Prostate gland (tissue), 2 donors: ENCODE measurements around the gene SHC4. TPM values are rescaled to one million over a fixed set of nuclear protein-coding genes. Genes with fewer than 3 reads are reported as not detected.

ENCODE experiments used
- DNase-seq: peaks from one replicate; pipeline ENCODE4 v3.0.0-alpha.2; 2019; ENCODE audit warnings: low spot score
- H3K27ac ChIP-seq, 2 donors: fragments of 200-600 bp; sonication (generic); 2 replicates each; pipeline ENCODE4 v1.5.1; 2017 to 2019
- H3K27me3 ChIP-seq: fragments of 200-600 bp; sonication (generic); replicated peaks from 2 replicates; pipeline ENCODE4 v1.5.1; 2019; ENCODE audit not compliant: insufficient read depth
- H3K36me3 ChIP-seq, 2 donors: fragments of 200-600 bp; sonication (generic); 1 replicate in 1 of 2; 2 replicates in 1 of 2; pipeline versions ENCODE4 v1.5.1 to v1.8.1; 2017 to 2019
- H3K4me1 ChIP-seq: fragments of 200-600 bp; sonication (generic); replicated peaks from 2 replicates; pipeline ENCODE4 v1.5.1; 2019
- H3K4me3 ChIP-seq, 2 donors: fragments of 200-600 bp; sonication (generic); 2 replicates each; pipeline ENCODE4 v1.5.1; 2017 to 2019
- H3K9me3 ChIP-seq: fragments of 200-600 bp; sonication (generic); 2 replicates; pipeline ENCODE4 v1.5.1; 2017
- POLR2A ChIP-seq: fragments of 450-650 bp; IDR thresholded peaks from one replicate; pipeline ENCODE4 v1.6.1; 2016; ENCODE audit warnings: antibody characterized with exemption, mild to moderate bottlenecking
- POLR2AphosphoS5 ChIP-seq: sonication (generic); formaldehyde crosslinking; IDR thresholded peaks from one replicate; pipeline ENCODE4 v1.6.1; 2017; ENCODE audit warnings: antibody characterized with exemption
- WGBS: methylation state at CpG from one replicate; pipeline ENCODE4 v1.1.5; 2018; 5-methylcytosine and 5-hydroxymethylcytosine counted together
- intact Hi-C: fragments of 100-400 bp; cut with DNase I; formaldehyde crosslinking; loops from one replicate; pipeline ENCODE4 v1.14.2; 2022
- total RNA-seq, 2 donors: library from RNA; depleted of rRNA; stranded (reverse); fragments of >200 nt; gene quantifications; one replicate each; pipeline ENCODE4 v1.1.0, GENCODE V29; 2016
- TF ChIP-seq, protein P1 (sequence below), 4 experiments: fragments of 200-600 bp in 2 of 4; fragments of 450-650 bp in 2 of 4; sonication (generic) in 2 of 4; IDR thresholded peaks; 1 replicate in 3 of 4; 2 replicates in 1 of 4; pipeline ENCODE4 v1.5.1; 2016 to 2019; ENCODE audit warnings: antibody characterized with exemption in 4 of 4, mild to moderate bottlenecking in 2 of 4, moderate library complexity in 2 of 4

The SHC4 gene
- total RNA-seq, 2 donors from 2014 or later: 0.27 to 45.0 TPM

DNA sequence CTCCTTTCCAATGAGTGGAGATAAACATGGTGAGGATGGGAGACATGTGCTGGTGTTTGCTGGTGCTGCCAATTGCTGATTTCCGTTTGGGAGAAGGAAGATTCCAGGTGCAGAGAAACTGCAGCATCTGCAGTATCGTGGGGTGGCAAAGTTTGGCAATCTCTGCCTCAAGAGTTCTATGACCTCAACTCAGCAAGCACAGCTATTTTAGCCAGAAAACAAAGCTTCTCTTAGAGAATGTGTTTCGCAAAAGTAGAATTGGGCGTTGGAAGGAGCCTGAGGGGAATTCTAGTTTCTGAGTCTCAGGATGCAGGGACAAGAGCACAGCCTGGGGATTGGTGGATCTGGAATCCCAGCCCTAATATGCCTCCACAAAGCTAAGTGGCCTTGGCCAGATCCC, 18.2 kb upstream of the SHC4 start:
- no peaks in the 10 kb centered on the region for H3K4me1 ChIP-seq
- no peak for DNase-seq
- H3K36me3 ChIP-seq: no peaks in the 10 kb centered on the region
- H3K9me3 ChIP-seq: no peaks in the 10 kb centered on the region
- no peaks in the 10 kb centered on the region for H3K27me3 ChIP-seq
- no peak overlapping the region for H3K4me3 ChIP-seq
- intact Hi-C loops: no loop called here
- WGBS: 58% methylated on average over 4 of the region's 4 CpGs
- no peak overlapping the region for H3K27ac ChIP-seq
- no peak for TF ChIP-seq POLR2AphosphoS5
- TF ChIP-seq, protein P1, sequence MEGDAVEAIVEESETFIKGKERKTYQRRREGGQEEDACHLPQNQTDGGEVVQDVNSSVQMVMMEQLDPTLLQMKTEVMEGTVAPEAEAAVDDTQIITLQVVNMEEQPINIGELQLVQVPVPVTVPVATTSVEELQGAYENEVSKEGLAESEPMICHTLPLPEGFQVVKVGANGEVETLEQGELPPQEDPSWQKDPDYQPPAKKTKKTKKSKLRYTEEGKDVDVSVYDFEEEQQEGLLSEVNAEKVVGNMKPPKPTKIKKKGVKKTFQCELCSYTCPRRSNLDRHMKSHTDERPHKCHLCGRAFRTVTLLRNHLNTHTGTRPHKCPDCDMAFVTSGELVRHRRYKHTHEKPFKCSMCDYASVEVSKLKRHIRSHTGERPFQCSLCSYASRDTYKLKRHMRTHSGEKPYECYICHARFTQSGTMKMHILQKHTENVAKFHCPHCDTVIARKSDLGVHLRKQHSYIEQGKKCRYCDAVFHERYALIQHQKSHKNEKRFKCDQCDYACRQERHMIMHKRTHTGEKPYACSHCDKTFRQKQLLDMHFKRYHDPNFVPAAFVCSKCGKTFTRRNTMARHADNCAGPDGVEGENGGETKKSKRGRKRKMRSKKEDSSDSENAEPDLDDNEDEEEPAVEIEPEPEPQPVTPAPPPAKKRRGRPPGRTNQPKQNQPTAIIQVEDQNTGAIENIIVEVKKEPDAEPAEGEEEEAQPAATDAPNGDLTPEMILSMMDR (IDR thresholded peaks at IDR 0.05): no peak
- no peak for TF ChIP-seq POLR2A

DNA sequence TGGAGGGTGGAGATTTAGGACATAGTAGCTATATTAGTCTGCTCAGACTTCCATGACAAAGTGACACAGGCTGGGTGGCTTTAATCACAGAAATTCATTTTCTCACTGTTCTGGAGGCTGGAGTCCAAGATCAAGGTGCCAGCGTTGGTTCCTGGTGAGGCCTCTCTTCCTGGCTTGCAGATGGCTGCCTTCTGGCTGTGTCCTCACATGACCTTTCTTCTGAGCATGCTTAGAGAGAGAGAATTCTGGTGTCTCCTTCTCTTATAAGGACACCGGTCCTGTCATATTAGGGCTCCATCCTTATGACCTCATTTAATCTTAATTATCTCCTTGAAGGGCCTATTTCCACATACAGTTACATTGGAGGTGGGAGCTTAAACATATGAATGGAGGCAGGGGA, 14.9 kb upstream of the SHC4 start:
- no peak for TF ChIP-seq POLR2A
- TF ChIP-seq, protein P1 (IDR thresholded peaks at IDR 0.05): no peak
- TF ChIP-seq POLR2AphosphoS5: no peak
- no peak for DNase-seq
- Histone ChIP-seq H3K36me3 (no peaks in the 10 kb centered on the region), H3K4me3 (no peak overlapping the region), H3K9me3 (no peaks in the 10 kb centered on the region), H3K4me1 (no peaks in the 10 kb centered on the region), H3K27me3 (no peaks in the 10 kb centered on the region), H3K27ac (no peak overlapping the region)
- WGBS: 63% methylated on average over 2 of the region's 2 CpGs
- intact Hi-C loops: no loop called here

DNA sequence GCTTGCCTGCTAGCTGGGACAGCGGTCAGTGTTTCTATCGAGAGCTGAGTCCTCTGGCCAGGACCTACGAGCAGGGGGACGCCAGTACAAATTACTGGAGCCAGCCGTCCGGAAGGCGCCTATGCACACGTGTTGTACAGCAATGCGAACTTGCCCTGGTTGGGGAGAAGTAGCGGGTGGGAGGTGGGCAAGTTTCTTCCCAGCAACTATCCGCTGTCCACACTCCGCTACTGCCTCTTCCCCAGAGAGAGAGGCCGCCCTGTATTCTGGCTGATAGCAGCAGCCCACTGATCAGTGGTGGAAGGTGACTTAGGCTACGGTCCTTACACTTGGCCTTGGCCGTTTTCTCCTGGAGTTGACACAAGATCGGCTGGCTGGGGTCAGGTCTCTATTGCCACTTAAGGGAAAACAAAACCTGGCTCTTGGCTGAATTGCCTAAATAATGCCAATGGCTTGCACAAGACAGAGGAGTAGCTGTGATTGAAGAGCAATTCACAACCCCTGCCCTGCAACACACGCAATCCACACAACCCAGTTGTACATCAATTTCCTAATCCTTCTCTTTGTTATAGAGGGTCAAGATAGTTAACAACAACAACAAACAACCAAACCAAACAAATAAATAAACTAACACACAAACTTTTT, 12.8 kb upstream of the SHC4 start:
- no peak overlapping the region for H3K4me3 ChIP-seq
- H3K27ac ChIP-seq: no peak overlapping the region
- H3K9me3 ChIP-seq: no peaks in the 10 kb centered on the region
- intact Hi-C loops: no loop called here
- WGBS: 89% methylated on average over 17 of the region's 17 CpGs
- DNase-seq: no peak
- TF ChIP-seq, protein P1 (IDR thresholded peaks at IDR 0.05): no peak
- TF ChIP-seq POLR2A (no peak), POLR2AphosphoS5 (no peak)
- no peaks in the 10 kb centered on the region for H3K4me1 ChIP-seq
- no peaks in the 10 kb centered on the region for H3K27me3 ChIP-seq
- no peaks in the 10 kb centered on the region for H3K36me3 ChIP-seq

DNA sequence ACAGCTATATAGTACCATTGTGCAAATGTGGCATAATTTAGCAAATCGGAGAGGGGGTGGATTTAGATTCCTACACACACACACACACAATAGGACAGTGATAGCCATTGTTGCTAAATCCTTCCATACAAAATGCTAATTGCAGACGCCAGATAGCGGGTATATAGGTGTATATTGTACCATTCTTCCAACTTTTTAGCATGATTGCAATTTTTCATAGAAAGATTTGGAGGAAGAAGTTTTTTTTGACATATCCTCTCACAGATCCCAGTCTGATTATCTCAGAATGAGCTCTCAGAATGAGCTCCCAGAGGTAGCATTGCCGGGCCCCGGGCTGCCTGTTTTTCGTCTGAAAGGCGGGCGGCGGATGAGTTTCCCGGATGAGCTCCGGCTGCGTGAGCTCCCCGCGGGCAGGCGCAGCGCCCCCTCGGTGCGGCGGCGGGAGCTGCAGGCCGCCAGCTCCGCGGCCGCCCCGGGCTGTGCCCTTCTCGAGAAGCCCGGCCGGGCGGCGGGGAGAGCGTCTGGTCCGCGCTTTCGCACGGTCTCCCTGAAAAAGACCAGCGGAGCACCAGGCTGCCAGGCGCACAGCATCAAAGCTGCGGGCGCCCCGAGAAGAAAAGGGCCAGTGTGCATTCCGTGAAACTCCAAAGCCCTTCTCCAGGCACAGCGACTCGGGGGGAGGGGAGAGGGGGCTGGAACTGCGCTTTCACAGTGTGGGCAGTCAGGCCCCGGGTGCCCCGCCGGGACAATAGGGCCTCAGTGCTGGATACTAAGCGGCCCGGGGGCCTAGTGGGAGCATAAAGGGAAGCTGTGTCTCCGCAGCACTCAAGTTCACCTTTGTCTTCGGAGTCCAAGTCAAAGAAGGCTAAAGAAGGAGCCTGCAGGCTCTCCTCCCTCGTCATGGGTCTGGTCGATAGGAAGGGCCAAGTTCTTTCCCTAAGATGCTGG, 12.0 kb upstream of the SHC4 start:
- H3K4me3 ChIP-seq: peak overlapping the region; percentile 22 to 34
- intact Hi-C loops: no loop called here
- 7% methylated on average over 53 of the region's 53 CpGs for WGBS
- H3K27ac ChIP-seq: no peak overlapping the region
- H3K9me3 ChIP-seq: no peaks in the 10 kb centered on the region
- no peak for TF ChIP-seq POLR2A
- TF ChIP-seq POLR2AphosphoS5: no peak
- TF ChIP-seq, protein P1 (IDR thresholded peaks at IDR 0.05): peak; percentile 73 to 81 (median 78)
- H3K4me1 ChIP-seq: no peaks in the 10 kb centered on the region
- peak; percentile 59 for DNase-seq
- no peaks in the 10 kb centered on the region for H3K27me3 ChIP-seq
- no peaks in the 10 kb centered on the region for H3K36me3 ChIP-seq
